Measurements from ENCODE around the gene YAE1. TPM values are rescaled to one million over a fixed set of nuclear protein-coding genes. Genes with fewer than 3 reads are reported as not detected.
"Not testable (repeated sequence)": the region's sequence is repeated elsewhere in the genome, so short reads cannot be mapped to it uniquely, and the experiment has no call there.

YAE1 gene
- total RNA-seq, 1 donor from 2014 or later = 10.4 TPM

- H3K27ac Mint-ChIP-seq = no peak overlapping the region
- no peaks in the 10 kb centered on the region for H3K4me1 Mint-ChIP-seq (ENCODE audit: low read depth)
- intact Hi-C loops (cut with micrococcal nuclease) = no loop called here
Measured at GRCh38 chr7:39535064-39535463, 31.1 kb upstream of the YAE1 start.

GRCh38 chr7:39535720-39536119 is 30.5 kb upstream of the YAE1 start:
- Mint-ChIP-seq H3K4me3 (no peak overlapping the region), H3K4me1 (ENCODE audit: low read depth) (no peaks in the 10 kb centered on the region), H3K27me3 (ENCODE audit: insufficient read depth) (peaks cover 6% of the 10 kb centered on the region), H3K9me3 (no peaks in the 10 kb centered on the region), H3K27ac (no peak overlapping the region), H3K36me3 (ENCODE audit: low read depth) (no peaks in the 10 kb centered on the region)
- no peak for DNase-seq (ENCODE audit: low spot score)
- intact Hi-C loops (cut with micrococcal nuclease) = no loop called here

More at GRCh38 chr7:39535064-39535463, 31.1 kb upstream of the YAE1 start:
- H3K36me3 Mint-ChIP-seq (ENCODE audit: low read depth) = no peaks in the 10 kb centered on the region
- DNase-seq (ENCODE audit: low spot score) = no peak
- H3K27me3 Mint-ChIP-seq (ENCODE audit: insufficient read depth) = peaks cover 6% of the 10 kb centered on the region
- H3K4me3 Mint-ChIP-seq = no peak overlapping the region
- no peaks in the 10 kb centered on the region for H3K9me3 Mint-ChIP-seq

- Mint-ChIP-seq H3K27me3 (ENCODE audit: insufficient read depth) (peaks cover 7% of the 10 kb centered on the region), H3K36me3 (ENCODE audit: low read depth) (no peaks in the 10 kb centered on the region), H3K4me3 (no peak overlapping the region), H3K27ac (no peak overlapping the region), H3K4me1 (ENCODE audit: low read depth) (no peaks in the 10 kb centered on the region), H3K9me3 (no peaks in the 10 kb centered on the region)
- DNase-seq (ENCODE audit: low spot score) = no peak
- intact Hi-C loops (cut with micrococcal nuclease) = no loop called here
Measured at GRCh38 chr7:39536951-39537350, 29.3 kb upstream of the YAE1 start.

GRCh38 chr7:39539816-39540215 is 26.4 kb upstream of the YAE1 start:
- H3K27me3 Mint-ChIP-seq (ENCODE audit: insufficient read depth) = peaks cover 13% of the 10 kb centered on the region
- H3K4me1 Mint-ChIP-seq (ENCODE audit: low read depth) = no peaks in the 10 kb centered on the region
- H3K27ac Mint-ChIP-seq = no peak overlapping the region
- no peak for DNase-seq (ENCODE audit: low spot score)
- intact Hi-C loops (cut with micrococcal nuclease) = no loop called here
- no peaks in the 10 kb centered on the region for H3K36me3 Mint-ChIP-seq (ENCODE audit: low read depth)
- H3K4me3 Mint-ChIP-seq = no peak overlapping the region
- no peaks in the 10 kb centered on the region for H3K9me3 Mint-ChIP-seq

GRCh38 chr7:39540320-39540719 is 25.9 kb upstream of the YAE1 start:
- intact Hi-C loops (cut with micrococcal nuclease) = no loop called here
- Mint-ChIP-seq H3K4me1 (ENCODE audit: low read depth) (no peaks in the 10 kb centered on the region), H3K4me3 (no peak overlapping the region), H3K27ac (no peak overlapping the region), H3K36me3 (ENCODE audit: low read depth) (no peaks in the 10 kb centered on the region), H3K27me3 (ENCODE audit: insufficient read depth) (peaks cover 13% of the 10 kb centered on the region), H3K9me3 (no peaks in the 10 kb centered on the region)
- no peak for DNase-seq (ENCODE audit: low spot score)

- H3K4me1 Mint-ChIP-seq (ENCODE audit: low read depth) = no peaks in the 10 kb centered on the region
- intact Hi-C loops (cut with micrococcal nuclease) = no loop called here
- peaks cover 3% of the 10 kb centered on the region for H3K9me3 Mint-ChIP-seq
- no peak overlapping the region for H3K4me3 Mint-ChIP-seq
- DNase-seq (ENCODE audit: low spot score) = no peak
- no peak overlapping the region for H3K27ac Mint-ChIP-seq
- H3K27me3 Mint-ChIP-seq (ENCODE audit: insufficient read depth) = peaks cover 8% of the 10 kb centered on the region
- H3K36me3 Mint-ChIP-seq (ENCODE audit: low read depth) = no peaks in the 10 kb centered on the region
Measured at GRCh38 chr7:39541511-39541910, 24.7 kb upstream of the YAE1 start.

- H3K36me3 Mint-ChIP-seq (ENCODE audit: low read depth); H3K4me3 Mint-ChIP-seq; H3K27ac Mint-ChIP-seq; DNase-seq (ENCODE audit: low spot score); H3K27me3 Mint-ChIP-seq (ENCODE audit: insufficient read depth); H3K4me1 Mint-ChIP-seq (ENCODE audit: low read depth); intact Hi-C loops (cut with micrococcal nuclease): not testable (repeated sequence)
- H3K9me3 Mint-ChIP-seq = peaks cover 22% of the 10 kb centered on the region
Measured at GRCh38 chr7:39544774-39545173, 21.4 kb upstream of the YAE1 start.

GRCh38 chr7:39547336-39547735 is 18.9 kb upstream of the YAE1 start:
- Mint-ChIP-seq H3K4me3 (no peak overlapping the region), H3K27ac (no peak overlapping the region), H3K4me1 (ENCODE audit: low read depth) (no peaks in the 10 kb centered on the region), H3K9me3 (peaks cover 22% of the 10 kb centered on the region), H3K36me3 (ENCODE audit: low read depth) (no peaks in the 10 kb centered on the region), H3K27me3 (ENCODE audit: insufficient read depth) (peaks cover 6% of the 10 kb centered on the region)
- intact Hi-C loops (cut with micrococcal nuclease) = no loop called here
- DNase-seq (ENCODE audit: low spot score) = no peak

GRCh38 chr7:39550411-39550810 is 15.8 kb upstream of the YAE1 start:
- Mint-ChIP-seq H3K27me3 (ENCODE audit: insufficient read depth) (peaks cover 4% of the 10 kb centered on the region), H3K36me3 (ENCODE audit: low read depth) (no peaks in the 10 kb centered on the region), H3K27ac (no peak overlapping the region), H3K4me1 (ENCODE audit: low read depth) (no peaks in the 10 kb centered on the region), H3K9me3 (peaks cover 22% of the 10 kb centered on the region), H3K4me3 (no peak overlapping the region)
- no peak for DNase-seq (ENCODE audit: low spot score)
- intact Hi-C loops (cut with micrococcal nuclease) = no loop called here

- Mint-ChIP-seq H3K27me3 (ENCODE audit: insufficient read depth) (peaks cover 22% of the 10 kb centered on the region), H3K4me1 (ENCODE audit: low read depth) (no peaks in the 10 kb centered on the region), H3K9me3 (peaks cover 3% of the 10 kb centered on the region), H3K4me3 (no peak overlapping the region), H3K36me3 (ENCODE audit: low read depth) (no peaks in the 10 kb centered on the region), H3K27ac (no peak overlapping the region)
- intact Hi-C loops (cut with micrococcal nuclease) = no loop called here
- no peak for DNase-seq (ENCODE audit: low spot score)
Measured at GRCh38 chr7:39553436-39553835, 12.8 kb upstream of the YAE1 start.

- H3K27me3 Mint-ChIP-seq (ENCODE audit: insufficient read depth) = peaks cover 23% of the 10 kb centered on the region
- H3K4me1 Mint-ChIP-seq (ENCODE audit: low read depth) = no peaks in the 10 kb centered on the region
Measured at GRCh38 chr7:39554583-39555165, 11.5 kb upstream of the YAE1 start.

GRCh38 chr7:39557222-39557621 is 9.0 kb upstream of the YAE1 start:
- Mint-ChIP-seq H3K4me1 (ENCODE audit: low read depth) (no peaks in the 10 kb centered on the region), H3K4me3 (no peak overlapping the region), H3K9me3 (no peaks in the 10 kb centered on the region), H3K36me3 (ENCODE audit: low read depth) (no peaks in the 10 kb centered on the region), H3K27me3 (ENCODE audit: insufficient read depth) (peaks cover 31% of the 10 kb centered on the region), H3K27ac (no peak overlapping the region)
- no peak for DNase-seq (ENCODE audit: low spot score)
- intact Hi-C loops (cut with micrococcal nuclease) = no loop called here

More at GRCh38 chr7:39554583-39555165, 11.5 kb upstream of the YAE1 start:
- H3K27ac Mint-ChIP-seq = no peak overlapping the region
- intact Hi-C loops (cut with micrococcal nuclease) = no loop called here
- no peak for DNase-seq (ENCODE audit: low spot score)
- no peaks in the 10 kb centered on the region for H3K36me3 Mint-ChIP-seq (ENCODE audit: low read depth)
- no peaks in the 10 kb centered on the region for H3K9me3 Mint-ChIP-seq
- no peak overlapping the region for H3K4me3 Mint-ChIP-seq

- no peaks in the 10 kb centered on the region for H3K4me1 Mint-ChIP-seq (ENCODE audit: low read depth)
- intact Hi-C loops (cut with micrococcal nuclease) = no loop called here
- peaks cover 31% of the 10 kb centered on the region for H3K27me3 Mint-ChIP-seq (ENCODE audit: insufficient read depth)
- H3K27ac Mint-ChIP-seq = no peak overlapping the region
- H3K4me3 Mint-ChIP-seq = no peak overlapping the region
- no peaks in the 10 kb centered on the region for H3K9me3 Mint-ChIP-seq
- no peaks in the 10 kb centered on the region for H3K36me3 Mint-ChIP-seq (ENCODE audit: low read depth)
- DNase-seq (ENCODE audit: low spot score) = no peak
Measured at GRCh38 chr7:39557911-39558310, 8.3 kb upstream of the YAE1 start.

GRCh38 chr7:39560408-39560807 is 5.8 kb upstream of the YAE1 start:
- H3K4me3 Mint-ChIP-seq = no peak overlapping the region
- DNase-seq (ENCODE audit: low spot score) = no peak
- H3K27me3 Mint-ChIP-seq (ENCODE audit: insufficient read depth) = peaks cover 36% of the 10 kb centered on the region
- H3K27ac Mint-ChIP-seq = no peak overlapping the region
- H3K36me3 Mint-ChIP-seq (ENCODE audit: low read depth) = no peaks in the 10 kb centered on the region
- intact Hi-C loops (cut with micrococcal nuclease) = no loop called here
- H3K4me1 Mint-ChIP-seq (ENCODE audit: low read depth) = peaks cover under 1% of the 10 kb centered on the region
- no peaks in the 10 kb centered on the region for H3K9me3 Mint-ChIP-seq

Measured in activated T-helper 1 cell treated with anti-CD3 and anti-CD28 coated beads, Interleukin-12 subunit alpha, Interleukin-12 subunit beta, Interleukin-2, Interleukin-4 antibody, amounts not matched to agents 30 ng/mL and 10 ng/mL and 1 ng/mL, durations not matched to agents 14 hours and 24 hours and 36 hours (primary cell).